Endothelial cell of umbilical vein (primary cell): ENCODE data around the gene ZNF483. TPM values are rescaled to one million over a fixed set of nuclear protein-coding genes. Genes with fewer than 3 reads are reported as not detected.
"Not testable (repeated sequence)": the region's sequence is repeated elsewhere in the genome, so short reads cannot be mapped to it uniquely, and the experiment has no call there.

Experiments used
- BruUV-seq: library from RNA; stranded (reverse); fragments of 400-500 nt; replicated peaks from 2 replicates; lab custom pipeline; 2021; lab: Mats Ljungman, UMichigan
- CTCF ChIA-PET: fragments of 300-600, 350-600 bp; sonication (Branson Sonifier 250); formaldehyde crosslinking; loops from one replicate; lab custom pipeline; 2021; ENCODE audit warnings: antibody characterized with exemption, inconsistent platforms; lab: Charles Lee
- POLR2A ChIA-PET: fragments of 300-600, 350-600 bp; sonication (Branson Sonifier 250); formaldehyde crosslinking; loops from one replicate; lab custom pipeline; 2021; ENCODE audit warnings: antibody characterized with exemption, inconsistent platforms; lab: Charles Lee
- DNase-seq: peaks from one replicate; pipeline ENCODE4 v3.0.0-alpha.2; 2011; ENCODE audit warnings: low read depth, low spot score
- FAIRE-seq: peaks from 2 replicates; lab custom pipeline; 2011; peaks lifted over from hg19 to GRCh38; lab: Jason Lieb, UNC
- H2AFZ ChIP-seq: 2 replicates; pipeline ENCODE4 v1.6.0; 2012; ENCODE audit warnings: low read depth, low read length, control low read depth, inconsistent platforms
- H3K27ac ChIP-seq: 2 replicates; pipeline ENCODE4 v1.5.1; 2011; ENCODE audit warnings: low read depth, mild to moderate bottlenecking, control low read depth, low read length, moderate library complexity; ENCODE audit not compliant: insufficient read depth
- H3K27me3 ChIP-seq, 2 experiments: 2 replicates each; pipeline versions ENCODE4 v1.6.0 to v1.6.1; 2011; ENCODE audit warnings: low read length in 2 of 2, mixed read lengths in 1 of 2; ENCODE audit not compliant: control insufficient read depth in 2 of 2, insufficient read depth in 2 of 2
- H3K36me3 ChIP-seq, 2 experiments: 2 replicates in 1 of 2; 3 replicates in 1 of 2; pipeline ENCODE4 v1.5.1; 2011; ENCODE audit warnings: low read length in 2 of 2, mild to moderate bottlenecking in 1 of 2, moderate library complexity in 1 of 2; ENCODE audit not compliant: control insufficient read depth in 2 of 2, insufficient read depth in 2 of 2; ENCODE audit errors: extremely low read depth in 1 of 2
- H3K4me1 ChIP-seq: 3 replicates; pipeline ENCODE4 v1.5.1; 2011; ENCODE audit warnings: mild to moderate bottlenecking, low read length; ENCODE audit not compliant: control insufficient read depth, insufficient read depth; ENCODE audit errors: extremely low read depth
- H3K4me2 ChIP-seq: 2 replicates; pipeline ENCODE4 v1.6.1; 2011; ENCODE audit warnings: low read length, control low read depth, mixed read lengths; ENCODE audit not compliant: insufficient read depth
- H3K4me3 ChIP-seq, 3 experiments: fragments of 200-600 bp in 1 of 3; sonication (generic), shearing (Covaris generic) in 1 of 3; replicated peaks in 1 of 3; 2 replicates each; pipeline ENCODE4 v1.5.1; 2011 to 2016; ENCODE audit warnings: control low read depth in 3 of 3, low read length in 3 of 3, mild to moderate bottlenecking in 2 of 3, inconsistent platforms in 1 of 3, low read depth in 1 of 3, moderate library complexity in 1 of 3; ENCODE audit not compliant: insufficient read depth in 1 of 3
- H3K79me2 ChIP-seq: 2 replicates; pipeline ENCODE4 v1.6.0; 2012; ENCODE audit warnings: low read length, inconsistent platforms; ENCODE audit not compliant: control insufficient read depth, insufficient read depth
- H3K9ac ChIP-seq: replicated peaks from 2 replicates; pipeline ENCODE3; 2011; ENCODE audit warnings: low read length, control low read depth; ENCODE audit not compliant: insufficient read depth; ENCODE audit errors: extremely low read depth
- H3K9me1 ChIP-seq: replicated peaks from 3 replicates; pipeline ENCODE4 v1.6.0; 2011; ENCODE audit warnings: mild to moderate bottlenecking, low read length; ENCODE audit not compliant: control insufficient read depth, insufficient read depth; ENCODE audit errors: extremely low read depth
- H3K9me3 ChIP-seq: replicated peaks from 2 replicates; pipeline ENCODE4 v1.5.1; 2012; ENCODE audit warnings: low read length, inconsistent platforms; ENCODE audit not compliant: control insufficient read depth, insufficient read depth
- H4K20me1 ChIP-seq: replicated peaks from 2 replicates; pipeline ENCODE3; 2011; ENCODE audit warnings: mild to moderate bottlenecking, low read length; ENCODE audit not compliant: control insufficient read depth, insufficient read depth; ENCODE audit errors: extremely low read depth
- EZH2 ChIP-seq: IDR thresholded peaks from 2 replicates; pipeline ENCODE4 v1.6.1; 2012; ENCODE audit warnings: borderline replicate concordance, low read depth, mild to moderate bottlenecking, moderate library complexity, low read length, inconsistent platforms; ENCODE audit not compliant: severe bottlenecking
- FOS ChIP-seq: IDR thresholded peaks from 2 replicates; pipeline ENCODE4 v1.6.1; 2011; ENCODE audit warnings: mild to moderate bottlenecking, low read length, moderate library complexity, borderline replicate concordance; ENCODE audit not compliant: insufficient read depth
- GATA2 ChIP-seq: IDR thresholded peaks from 2 replicates; pipeline ENCODE4 v1.7.0; 2011; ENCODE audit warnings: low read depth, mild to moderate bottlenecking, moderate library complexity, mixed read lengths, low read length; ENCODE audit not compliant: insufficient read length, insufficient read depth
- JUN ChIP-seq: IDR thresholded peaks from 2 replicates; pipeline ENCODE4 v1.6.1; 2011; ENCODE audit warnings: borderline replicate concordance, low read depth; ENCODE audit not compliant: insufficient read length, insufficient read depth
- MYC ChIP-seq: IDR thresholded peaks from one replicate; pipeline ENCODE4 v1.6.1; 2011; ENCODE audit warnings: mild to moderate bottlenecking, low read depth, low read length
- POLR2A ChIP-seq: IDR thresholded peaks from 2 replicates; pipeline ENCODE4 v1.6.1; 2012; ENCODE audit warnings: low read depth, mild to moderate bottlenecking, control low read depth, low read length
- POLR2AphosphoS5 ChIP-seq: IDR thresholded peaks from 2 replicates; pipeline ENCODE4 v1.6.1; 2012; ENCODE audit warnings: low read depth, mild to moderate bottlenecking, control low read depth, low read length, moderate library complexity; ENCODE audit not compliant: insufficient read depth
- dilution Hi-C: fragments of 300-500 bp; cut with MboI; formaldehyde crosslinking; loops from one replicate; pipeline ENCODE4 v1.15.0; 2019; ENCODE audit warnings: low sequenced_read_pairs; ENCODE audit not compliant: extremely low pct_ligation_motif_present
- intact Hi-C: fragments of 100-400 bp; cut with micrococcal nuclease; formaldehyde crosslinking; loops from one replicate; pipeline ENCODE4 v1.10.0; 2022
- polyA plus RNA-seq, 4 experiments: library from polyadenylated mRNA; depleted of rRNA in 3 of 4; stranded (reverse) in 3 of 4; unstranded in 1 of 4; fragments of >200 nt; gene quantifications; 2 replicates each; pipeline versions ENCODE4 v1.2.1 to v1.2.3, GENCODE V29; 2011 to 2012; ENCODE audit warnings: missing spikeins in 1 of 4
- total RNA-seq: library from RNA; stranded (reverse); gene quantifications from 2 replicates; pipeline ENCODE4 v1.2.3, GENCODE V29; 2021
- TF ChIP-seq, protein P1 (sequence below), 2 donors: IDR thresholded peaks; 1 replicate in 1 of 2; 2 replicates in 1 of 2; pipeline ENCODE4 v1.5.1; 2011; ENCODE audit warnings: low read length in 2 of 2, mild to moderate bottlenecking in 2 of 2, moderate library complexity in 2 of 2, control low read depth in 1 of 2, inconsistent platforms in 1 of 2, low read depth in 1 of 2; ENCODE audit not compliant: insufficient read depth in 1 of 2; ENCODE audit errors: extremely low read depth in 1 of 2
- TF ChIP-seq, protein P2 (sequence below): IDR thresholded peaks from 2 replicates; pipeline ENCODE4 v1.6.1; 2011; ENCODE audit not compliant: insufficient read depth, insufficient read length

Gene ZNF483
- total and polyA plus RNA-seq, 2 donors (not counting 3 experiments of a cell fraction or from before 2014, with no cell fraction given), result 0.23 to 2.0 TPM

DNA sequence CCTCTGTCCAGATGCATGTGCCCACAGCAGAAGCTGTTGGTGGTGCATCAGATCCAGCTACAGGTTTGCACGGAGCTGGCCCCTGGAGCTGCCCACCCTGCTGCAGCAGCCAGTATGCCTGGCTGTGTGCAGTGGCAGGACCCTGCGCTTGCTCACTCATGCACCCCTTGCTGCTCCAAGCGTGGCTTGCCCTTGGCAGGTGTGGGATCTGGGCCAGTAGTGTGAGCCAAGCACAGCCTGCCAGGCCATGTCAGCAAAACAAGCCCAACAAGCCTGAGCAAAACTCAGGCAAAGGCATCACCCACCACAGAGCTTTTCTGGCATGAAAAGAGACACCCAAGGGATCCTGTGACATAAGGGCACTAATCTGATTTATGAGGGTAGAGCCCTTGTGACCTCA lies 22.5 kb upstream of the ZNF483 start:
- Histone ChIP-seq H3K9me1 (no peaks in the 10 kb centered on the region), H3K4me1 (no peaks in the 10 kb centered on the region), H3K27me3 (no peaks in the 10 kb centered on the region), H2AFZ (no peak overlapping the region), H3K4me2 (no peak overlapping the region), H3K4me3 (no peak overlapping the region), H4K20me1 (no peaks in the 10 kb centered on the region), H3K9ac (no peak overlapping the region), H3K9me3 (no peaks in the 10 kb centered on the region), H3K36me3 (no peaks in the 10 kb centered on the region), H3K27ac (no peak overlapping the region), H3K79me2 (no peaks in the 10 kb centered on the region)
- intact Hi-C loops, result no loop called here
- DNase-seq, result no peak
- dilution Hi-C loops, result no loop called here
- no peak for FAIRE-seq
- BruUV-seq, result no TSS peak
- TF ChIP-seq EZH2 (no peak), JUN (no peak), POLR2A (no peak), MYC (no peak), GATA2 (no peak), POLR2AphosphoS5 (no peak), FOS (no peak)
- TF ChIP-seq, protein P1, sequence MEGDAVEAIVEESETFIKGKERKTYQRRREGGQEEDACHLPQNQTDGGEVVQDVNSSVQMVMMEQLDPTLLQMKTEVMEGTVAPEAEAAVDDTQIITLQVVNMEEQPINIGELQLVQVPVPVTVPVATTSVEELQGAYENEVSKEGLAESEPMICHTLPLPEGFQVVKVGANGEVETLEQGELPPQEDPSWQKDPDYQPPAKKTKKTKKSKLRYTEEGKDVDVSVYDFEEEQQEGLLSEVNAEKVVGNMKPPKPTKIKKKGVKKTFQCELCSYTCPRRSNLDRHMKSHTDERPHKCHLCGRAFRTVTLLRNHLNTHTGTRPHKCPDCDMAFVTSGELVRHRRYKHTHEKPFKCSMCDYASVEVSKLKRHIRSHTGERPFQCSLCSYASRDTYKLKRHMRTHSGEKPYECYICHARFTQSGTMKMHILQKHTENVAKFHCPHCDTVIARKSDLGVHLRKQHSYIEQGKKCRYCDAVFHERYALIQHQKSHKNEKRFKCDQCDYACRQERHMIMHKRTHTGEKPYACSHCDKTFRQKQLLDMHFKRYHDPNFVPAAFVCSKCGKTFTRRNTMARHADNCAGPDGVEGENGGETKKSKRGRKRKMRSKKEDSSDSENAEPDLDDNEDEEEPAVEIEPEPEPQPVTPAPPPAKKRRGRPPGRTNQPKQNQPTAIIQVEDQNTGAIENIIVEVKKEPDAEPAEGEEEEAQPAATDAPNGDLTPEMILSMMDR (IDR thresholded peaks at IDR 0.05; ENCODE audit: extremely low read depth in 1 of 2, insufficient read depth in 1 of 2, low read depth in 1 of 2, low read length in 2 of 2), result no peak
- TF ChIP-seq, protein P2, sequence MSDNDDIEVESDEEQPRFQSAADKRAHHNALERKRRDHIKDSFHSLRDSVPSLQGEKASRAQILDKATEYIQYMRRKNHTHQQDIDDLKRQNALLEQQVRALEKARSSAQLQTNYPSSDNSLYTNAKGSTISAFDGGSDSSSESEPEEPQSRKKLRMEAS, result no peak
- ChIA-PET CTCF (interaction anchor here (1.1 kb wide), 1 partner anchor 15 kb away, joined by 3 read pairs; no protein-coding TSS in a partner anchor), POLR2A (interaction anchor here (0.7 kb wide), 2 partner anchors 11 to 1540 kb away, joined by 5 to 6 read pairs; no protein-coding TSS in a partner anchor)

DNA sequence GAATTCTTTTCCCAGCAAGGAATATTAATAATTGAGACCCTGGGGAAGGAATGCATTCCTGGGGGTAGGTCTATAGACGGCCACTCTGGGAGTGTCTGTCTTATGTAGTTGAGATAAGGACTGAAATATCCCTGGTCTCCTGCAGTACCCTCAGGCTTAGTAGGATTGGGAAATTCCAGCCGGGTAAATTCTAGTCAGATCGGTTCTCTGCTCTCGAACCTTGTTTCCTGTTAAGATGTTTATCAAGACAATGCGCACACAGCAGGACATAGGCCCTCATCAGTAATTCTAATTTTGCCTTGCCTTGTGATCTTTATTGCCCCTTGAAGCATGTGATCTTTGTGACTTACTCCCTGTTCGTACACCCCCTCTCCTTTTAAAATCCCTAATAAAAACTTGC lies 13.4 kb upstream of the ZNF483 start:
- BruUV-seq, FAIRE-seq: not testable (repeated sequence)

More for the DNA sequence above, 13.4 kb upstream of the ZNF483 start:
- dilution Hi-C loops, H3K36me3 ChIP-seq, H3K4me2 ChIP-seq, H3K79me2 ChIP-seq, H3K4me1 ChIP-seq, CTCF ChIA-PET, H3K9me1 ChIP-seq, H3K4me3 ChIP-seq, POLR2A ChIA-PET, H3K27ac ChIP-seq, H2AFZ ChIP-seq, H4K20me1 ChIP-seq, H3K27me3 ChIP-seq, H3K9ac ChIP-seq, intact Hi-C loops, H3K9me3 ChIP-seq, DNase-seq: not testable (repeated sequence)
